Measurements from ENCODE around the gene SLC44A4. TPM values are rescaled to one million over a fixed set of nuclear protein-coding genes. Genes with fewer than 3 reads are reported as not detected.
A peak's percentile ranks its signal among the peaks of the same experiment; 100 is the strongest.

The SLC44A4 gene
- total RNA-seq, 1 donor from 2014 or later: 0.23 TPM

DNA sequence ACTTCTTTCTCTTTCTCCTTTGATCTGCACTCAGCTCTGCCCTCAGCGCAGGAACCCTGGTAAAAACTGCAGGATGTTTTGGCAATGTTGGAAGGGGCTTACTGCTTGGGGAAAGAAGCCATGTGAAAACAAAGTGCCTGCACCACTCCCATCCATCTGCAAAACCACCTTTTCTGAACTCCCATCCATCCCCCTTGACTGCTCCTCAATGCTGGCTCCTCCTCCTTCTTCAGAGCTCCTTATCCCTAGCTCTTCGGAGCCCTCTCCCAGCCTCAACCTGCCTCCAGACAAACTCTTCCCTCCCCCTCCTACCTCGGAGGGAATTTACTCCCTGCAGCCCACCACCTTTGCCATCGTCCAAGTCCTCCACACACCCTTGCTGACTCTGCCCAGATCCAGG is 27.3 kb upstream of the SLC44A4 start:
- Histone ChIP-seq H4K20me1 (ENCODE audit: insufficient read depth, low read length) (no peaks in the 10 kb centered on the region), H3K4me2 (ENCODE audit: low read length) (no peak overlapping the region), H2AFZ (ENCODE audit: low read depth, low read length) (peak overlapping the region; percentile 42), H3K4me1 (ENCODE audit: insufficient read depth, low read length) (peaks cover 7% of the 10 kb centered on the region), H3K79me2 (ENCODE audit: insufficient read depth, low read length) (no peaks in the 10 kb centered on the region), H3K4me3 (ENCODE audit: insufficient read depth, low read depth, low read length) (no peak overlapping the region), H3K9me3 (ENCODE audit: insufficient read depth, low read depth, low read length) (no peaks in the 10 kb centered on the region), H3K9ac (ENCODE audit: low read length) (no peak overlapping the region), H3K27ac (ENCODE audit: low read depth, low read length) (no peak overlapping the region), H3K27me3 (ENCODE audit: insufficient read depth, low read length) (no peaks in the 10 kb centered on the region), H3K36me3 (ENCODE audit: insufficient read depth, low read length) (no peaks in the 10 kb centered on the region)
- FAIRE-seq: no peak
- H3K27ac Mint-ChIP-seq (ENCODE audit: unreplicated experiment): no peak overlapping the region
- no peaks in the 10 kb centered on the region for H3K9me3 Mint-ChIP-seq (ENCODE audit: unreplicated experiment)
- H3K4me3 Mint-ChIP-seq (ENCODE audit: unreplicated experiment): no peak overlapping the region
- no peaks in the 10 kb centered on the region for H3K36me3 Mint-ChIP-seq (ENCODE audit: low read depth, unreplicated experiment)
- no peak for DNase-seq (ENCODE audit: low read depth)
- peaks cover 2% of the 10 kb centered on the region for H3K4me1 Mint-ChIP-seq (ENCODE audit: low read depth, unreplicated experiment)
- H3K27me3 Mint-ChIP-seq (ENCODE audit: low read depth, unreplicated experiment): peaks cover 9% of the 10 kb centered on the region
- TF ChIP-seq CTCF (IDR thresholded peaks at IDR 0.05; ENCODE audit: insufficient read depth, low read depth, low read length): no peak
- TF ChIP-seq EZH2 (IDR thresholded peaks at IDR 0.05; ENCODE audit: insufficient read depth, low read length): no peak

GRCh38 chr6:31905041-31905440 is 26.2 kb upstream of the SLC44A4 start:
- peaks cover 8% of the 10 kb centered on the region for H3K4me1 ChIP-seq (ENCODE audit: insufficient read depth, low read length)
- no peaks in the 10 kb centered on the region for H3K9me3 Mint-ChIP-seq (ENCODE audit: unreplicated experiment)

More at GRCh38 chr6:31905041-31905440, 26.2 kb upstream of the SLC44A4 start:
- DNase-seq (ENCODE audit: low read depth) (no peak), FAIRE-seq (no peak)
- no peak overlapping the region for H2AFZ ChIP-seq (ENCODE audit: low read depth, low read length)
- H3K9ac ChIP-seq (ENCODE audit: low read length): no peak overlapping the region
- Mint-ChIP-seq H3K4me1 (ENCODE audit: low read depth, unreplicated experiment) (peaks cover 2% of the 10 kb centered on the region), H3K27ac (ENCODE audit: unreplicated experiment) (no peak overlapping the region), H3K36me3 (ENCODE audit: low read depth, unreplicated experiment) (no peaks in the 10 kb centered on the region), H3K27me3 (ENCODE audit: low read depth, unreplicated experiment) (peaks cover 9% of the 10 kb centered on the region), H3K4me3 (ENCODE audit: unreplicated experiment) (no peak overlapping the region)
- no peaks in the 10 kb centered on the region for H3K36me3 ChIP-seq (ENCODE audit: insufficient read depth, low read length)
- no peak overlapping the region for H3K27ac ChIP-seq (ENCODE audit: low read depth, low read length)
- no peak for TF ChIP-seq EZH2 (IDR thresholded peaks at IDR 0.05; ENCODE audit: insufficient read depth, low read length)
- no peak for TF ChIP-seq CTCF (IDR thresholded peaks at IDR 0.05; ENCODE audit: insufficient read depth, low read depth, low read length)
- no peak overlapping the region for H3K4me2 ChIP-seq (ENCODE audit: low read length)
- no peaks in the 10 kb centered on the region for H4K20me1 ChIP-seq (ENCODE audit: insufficient read depth, low read length)
- H3K9me3 ChIP-seq (ENCODE audit: insufficient read depth, low read depth, low read length): no peaks in the 10 kb centered on the region
- H3K27me3 ChIP-seq (ENCODE audit: insufficient read depth, low read length): no peaks in the 10 kb centered on the region
- H3K79me2 ChIP-seq (ENCODE audit: insufficient read depth, low read length): peaks cover 4% of the 10 kb centered on the region
- no peak overlapping the region for H3K4me3 ChIP-seq (ENCODE audit: insufficient read depth, low read depth, low read length)

Measured in astrocyte (in vitro differentiated cells and primary cell).